Fibroblast of mammary gland (primary cell): ENCODE measurements around the gene GIPC3.

Experiments used
- DNase-seq: peaks from one replicate; pipeline ENCODE4 v3.0.0-alpha.2; 2010; ENCODE audit warnings: low read depth
- H3K4me3 ChIP-seq: 2 replicates; pipeline ENCODE4 v1.5.1; 2011; ENCODE audit warnings: low read depth, mild to moderate bottlenecking, low read length, moderate library complexity; ENCODE audit not compliant: control insufficient read depth
- TF ChIP-seq, protein P1 (sequence below): conservative IDR thresholded peaks from 2 replicates; pipeline ENCODE4 v1.5.1; 2011; ENCODE audit warnings: low read depth, low read length, inconsistent platforms; ENCODE audit not compliant: control insufficient read depth, insufficient read depth

Gene GIPC3, protein sequence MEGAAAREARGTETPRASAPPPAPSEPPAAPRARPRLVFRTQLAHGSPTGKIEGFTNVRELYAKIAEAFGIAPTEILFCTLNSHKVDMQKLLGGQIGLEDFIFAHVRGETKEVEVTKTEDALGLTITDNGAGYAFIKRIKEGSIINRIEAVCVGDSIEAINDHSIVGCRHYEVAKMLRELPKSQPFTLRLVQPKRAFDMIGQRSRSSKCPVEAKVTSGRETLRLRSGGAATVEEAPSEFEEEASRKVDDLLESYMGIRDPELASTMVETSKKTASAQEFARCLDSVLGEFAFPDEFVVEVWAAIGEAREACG

DNA sequence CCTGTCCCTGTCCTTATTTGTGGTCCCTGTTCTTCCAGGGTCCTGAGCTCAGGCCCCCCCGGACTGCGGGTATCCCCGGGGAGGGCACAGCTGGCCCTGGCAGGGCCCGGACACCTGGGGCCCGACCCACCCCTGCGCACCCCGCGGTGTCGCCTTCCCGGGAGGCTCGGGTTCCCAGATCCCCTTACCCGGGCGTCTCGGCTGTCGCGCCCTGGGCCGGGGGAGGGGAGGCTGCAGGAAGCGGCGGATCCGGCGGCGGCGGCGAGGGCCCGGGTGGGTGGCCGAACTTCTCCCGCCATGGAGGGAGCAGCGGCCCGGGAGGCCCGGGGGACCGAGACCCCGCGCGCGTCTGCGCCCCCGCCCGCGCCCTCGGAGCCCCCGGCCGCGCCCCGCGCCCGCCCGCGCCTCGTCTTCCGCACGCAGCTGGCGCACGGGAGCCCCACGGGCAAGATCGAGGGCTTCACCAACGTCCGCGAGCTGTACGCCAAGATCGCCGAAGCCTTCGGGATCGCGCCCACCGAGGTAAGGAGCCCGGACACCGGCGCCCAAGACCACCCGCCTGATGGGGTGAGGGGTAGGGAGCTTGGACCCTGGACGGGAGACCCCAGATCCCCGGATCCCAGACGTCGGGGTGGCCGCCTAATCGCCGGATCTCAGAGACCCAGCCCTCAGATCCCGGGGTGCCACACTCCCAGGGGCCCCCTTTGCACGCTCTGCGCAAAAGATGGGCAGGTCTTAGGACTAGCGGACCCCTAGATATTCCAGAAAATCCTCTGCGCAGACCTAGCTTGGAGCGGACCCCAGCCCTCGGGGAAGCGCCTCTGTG is at the start of gene GIPC3:
Gene GIPC3 (plus strand): TSS at position 178 of the 826 bp plus-strand sequence. CDS start 120 bp downstream, at position 298.
- H3K4me3 ChIP-seq, result no peak within 1 kb of the TSS
- DNase-seq, result no peak
- TF ChIP-seq, protein P1, sequence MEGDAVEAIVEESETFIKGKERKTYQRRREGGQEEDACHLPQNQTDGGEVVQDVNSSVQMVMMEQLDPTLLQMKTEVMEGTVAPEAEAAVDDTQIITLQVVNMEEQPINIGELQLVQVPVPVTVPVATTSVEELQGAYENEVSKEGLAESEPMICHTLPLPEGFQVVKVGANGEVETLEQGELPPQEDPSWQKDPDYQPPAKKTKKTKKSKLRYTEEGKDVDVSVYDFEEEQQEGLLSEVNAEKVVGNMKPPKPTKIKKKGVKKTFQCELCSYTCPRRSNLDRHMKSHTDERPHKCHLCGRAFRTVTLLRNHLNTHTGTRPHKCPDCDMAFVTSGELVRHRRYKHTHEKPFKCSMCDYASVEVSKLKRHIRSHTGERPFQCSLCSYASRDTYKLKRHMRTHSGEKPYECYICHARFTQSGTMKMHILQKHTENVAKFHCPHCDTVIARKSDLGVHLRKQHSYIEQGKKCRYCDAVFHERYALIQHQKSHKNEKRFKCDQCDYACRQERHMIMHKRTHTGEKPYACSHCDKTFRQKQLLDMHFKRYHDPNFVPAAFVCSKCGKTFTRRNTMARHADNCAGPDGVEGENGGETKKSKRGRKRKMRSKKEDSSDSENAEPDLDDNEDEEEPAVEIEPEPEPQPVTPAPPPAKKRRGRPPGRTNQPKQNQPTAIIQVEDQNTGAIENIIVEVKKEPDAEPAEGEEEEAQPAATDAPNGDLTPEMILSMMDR, result no peak

DNA sequence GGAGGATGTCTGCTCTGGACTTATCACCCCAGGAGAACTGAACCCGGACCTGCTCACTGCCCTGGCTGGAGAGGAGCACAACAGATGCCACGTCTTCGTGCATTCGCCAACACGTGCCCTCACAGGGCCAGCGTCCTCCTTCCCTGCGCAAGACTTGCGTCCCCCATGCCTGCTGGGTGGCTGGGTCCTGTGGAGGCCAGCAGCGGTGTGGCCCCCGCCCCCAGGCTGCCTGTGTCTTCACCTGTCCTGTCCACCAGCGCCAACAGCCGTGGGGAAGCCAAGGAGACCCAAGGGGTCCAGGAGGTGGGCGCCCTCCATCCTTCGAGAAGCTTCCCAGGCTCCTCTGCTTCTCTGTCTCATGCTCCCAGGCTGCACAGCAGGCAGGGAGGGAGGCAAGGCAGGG is 49.7 kb upstream of the GIPC3 start:
- TF ChIP-seq, protein P1, result no peak
- H3K4me3 ChIP-seq, result no peak overlapping the region
- DNase-seq, result no peak

DNA sequence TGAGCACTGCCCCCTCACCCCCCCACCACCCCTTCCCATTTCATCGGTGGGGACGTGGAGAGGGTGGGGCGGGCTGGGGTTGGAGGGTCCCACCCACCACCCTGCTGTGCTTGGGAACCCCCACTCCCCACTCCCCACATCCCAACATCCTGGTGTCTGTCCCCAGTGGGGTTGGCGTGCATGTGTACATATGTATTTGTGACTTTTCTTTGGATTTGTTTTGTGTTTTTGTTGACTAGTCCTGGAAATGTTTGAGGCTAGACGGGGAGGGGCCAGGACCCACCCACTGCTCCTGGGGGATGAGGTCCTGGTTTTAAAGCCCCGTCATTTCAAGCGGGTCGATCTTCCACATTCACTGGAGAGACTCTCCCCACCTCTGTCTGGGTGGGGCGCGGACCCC is 49.3 kb upstream of the GIPC3 start:
- no peak for DNase-seq
- TF ChIP-seq, protein P1, result no peak
- no peak overlapping the region for H3K4me3 ChIP-seq

DNA sequence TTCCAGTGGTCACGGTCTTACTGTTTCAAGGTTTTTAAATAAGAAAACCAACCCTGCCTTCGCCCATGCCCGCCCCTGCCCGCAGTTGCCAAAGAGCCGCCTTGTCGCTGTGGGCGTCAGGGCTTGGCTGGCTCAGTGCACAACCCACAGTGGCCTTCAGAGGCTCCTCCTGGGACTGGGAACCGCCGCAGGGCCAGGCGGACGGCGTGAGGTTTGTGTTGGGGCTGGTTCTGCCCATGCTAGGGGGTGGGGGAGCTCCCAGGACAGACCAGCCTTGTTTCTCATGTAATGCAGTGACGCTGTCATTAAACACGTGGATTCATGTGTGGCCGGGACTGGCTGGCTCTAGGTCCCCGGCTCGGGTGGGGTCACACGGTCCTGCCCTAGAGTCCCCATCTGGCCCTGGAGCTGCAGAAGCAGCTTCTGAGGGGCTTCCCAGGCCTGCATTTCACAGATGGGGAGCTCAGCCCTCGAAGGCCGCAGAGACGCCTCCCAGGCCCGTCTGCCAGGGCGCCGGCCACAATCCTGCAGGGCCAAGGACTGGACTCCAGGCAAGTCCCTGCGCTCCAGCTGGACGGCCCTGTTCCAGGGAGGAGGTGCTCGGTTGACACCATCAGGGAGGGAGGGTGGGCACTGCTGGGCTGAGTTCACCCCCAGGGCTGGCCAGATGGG is 48.7 kb upstream of the GIPC3 start:
- no peak for DNase-seq
- TF ChIP-seq, protein P1, result no peak
- no peak overlapping the region for H3K4me3 ChIP-seq

DNA sequence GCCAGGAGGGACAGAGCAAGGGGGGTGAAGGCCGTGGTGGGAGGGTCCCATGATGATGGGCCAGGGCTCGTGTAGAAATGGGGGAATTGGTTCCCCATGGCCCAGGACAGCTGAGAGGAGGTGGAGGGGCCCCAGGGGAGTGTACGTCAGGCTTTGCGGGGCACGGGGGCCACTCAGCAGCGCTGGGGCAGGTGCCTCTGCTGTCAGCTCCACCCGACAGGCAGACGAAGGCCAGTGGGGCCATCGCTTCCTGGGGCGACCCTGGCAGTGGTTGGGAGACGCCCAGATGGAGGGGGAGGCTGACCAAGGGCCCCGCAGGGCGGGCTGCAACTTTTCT is 48.2 kb upstream of the GIPC3 start:
- TF ChIP-seq, protein P1, result no peak
- no peak overlapping the region for H3K4me3 ChIP-seq
- no peak for DNase-seq

DNA sequence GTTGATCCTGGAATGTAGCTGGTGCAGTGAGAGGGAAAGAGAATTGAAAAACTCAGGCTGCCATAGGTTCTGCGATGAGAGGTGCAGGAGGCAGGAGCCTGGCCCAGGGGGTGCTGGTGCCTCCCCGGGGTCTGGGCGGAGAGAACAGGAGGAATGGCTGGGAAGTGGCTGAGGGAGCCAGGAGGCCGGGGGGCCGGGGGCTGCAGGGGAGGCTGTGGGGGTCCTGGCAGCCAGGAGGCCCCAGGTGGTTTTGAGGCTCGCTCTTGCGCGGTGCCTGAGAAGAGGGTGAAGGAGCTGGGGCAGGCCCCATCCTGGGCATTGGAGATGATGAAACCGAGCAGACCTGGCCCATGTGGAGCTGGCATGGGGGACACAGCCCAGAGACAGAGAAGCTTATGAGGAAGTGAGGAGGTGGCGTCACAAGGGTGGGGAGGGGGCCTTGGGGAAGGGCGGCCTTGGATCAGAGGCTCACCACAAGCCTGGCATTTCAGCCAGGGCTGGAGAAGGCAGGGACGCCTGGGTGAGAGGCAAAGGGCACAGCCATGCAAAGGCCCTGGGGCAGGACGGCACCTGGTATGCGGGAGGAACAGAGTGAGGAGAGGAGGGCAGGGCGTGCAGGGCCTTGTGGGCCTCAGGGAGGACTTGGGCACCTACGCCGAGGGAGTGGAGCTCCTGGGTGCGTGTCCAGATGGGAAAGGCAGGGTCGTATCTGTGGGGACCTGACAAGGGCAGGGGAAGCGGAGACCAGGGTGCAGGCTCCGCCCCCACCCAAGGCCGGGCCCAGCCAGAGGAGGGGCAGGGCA is 47.6 kb upstream of the GIPC3 start:
- no peak for DNase-seq
- TF ChIP-seq, protein P1, result no peak
- no peak overlapping the region for H3K4me3 ChIP-seq
